D721Med (cell line): Measurements from ENCODE around the gene FRMD5.

Source experiments
- DNase-seq: peaks from one replicate; pipeline ENCODE4 v3.0.0; 2011; ENCODE audit warnings: low spot score; ENCODE audit not compliant: insufficient read length
- FAIRE-seq: peaks from 2 replicates; lab custom pipeline; 2011; peaks lifted over from hg19 to GRCh38; lab: Jason Lieb, UNC
- CTCF ChIP-seq: IDR thresholded peaks from 2 replicates; pipeline ENCODE4 v1.5.1; 2012; ENCODE audit warnings: mild to moderate bottlenecking, control low read depth; ENCODE audit not compliant: insufficient read depth; ENCODE audit errors: missing control alignments

Gene FRMD5

GRCh38 chr15:44132057-44132456 is 63.0 kb downstream of the FRMD5 start:
- FAIRE-seq (no peak), DNase-seq (no peak)
- TF ChIP-seq CTCF: no peak

- FAIRE-seq (no peak), DNase-seq (no peak)
- TF ChIP-seq CTCF: no peak
These were observed 64.3 kb downstream of the FRMD5 start for GRCh38 chr15:44130778-44131177.

- FAIRE-seq (no peak), DNase-seq (no peak)
- no peak for TF ChIP-seq CTCF
These were observed 65.2 kb downstream of the FRMD5 start for GRCh38 chr15:44129911-44130310.

- TF ChIP-seq CTCF: no peak
- no peak for DNase-seq
- FAIRE-seq: no peak
These were observed 66.6 kb downstream of the FRMD5 start for GRCh38 chr15:44128443-44128842.

GRCh38 chr15:44125879-44126278 is 69.2 kb downstream of the FRMD5 start:
- no peak for FAIRE-seq
- no peak for DNase-seq

GRCh38 chr15:44102675-44103254 is 92.3 kb downstream of the FRMD5 start:
- no peak for FAIRE-seq
- no peak for DNase-seq
- TF ChIP-seq CTCF: no peak

More at GRCh38 chr15:44125879-44126278, 69.2 kb downstream of the FRMD5 start:
- TF ChIP-seq CTCF: no peak

GRCh38 chr15:44101944-44102343 is 93.1 kb downstream of the FRMD5 start:
- no peak for FAIRE-seq
- no peak for TF ChIP-seq CTCF
- no peak for DNase-seq
